Kidney tubule cell (primary cell): ENCODE measurements around the gene ZIC1.
A peak's percentile ranks its signal among the peaks of the same experiment; 100 is the strongest.

Source experiments
- DNase-seq: peaks from one replicate; pipeline ENCODE4 v3.0.0-alpha.2; 2018; ENCODE audit warnings: low spot score

ZIC1 gene

DNA sequence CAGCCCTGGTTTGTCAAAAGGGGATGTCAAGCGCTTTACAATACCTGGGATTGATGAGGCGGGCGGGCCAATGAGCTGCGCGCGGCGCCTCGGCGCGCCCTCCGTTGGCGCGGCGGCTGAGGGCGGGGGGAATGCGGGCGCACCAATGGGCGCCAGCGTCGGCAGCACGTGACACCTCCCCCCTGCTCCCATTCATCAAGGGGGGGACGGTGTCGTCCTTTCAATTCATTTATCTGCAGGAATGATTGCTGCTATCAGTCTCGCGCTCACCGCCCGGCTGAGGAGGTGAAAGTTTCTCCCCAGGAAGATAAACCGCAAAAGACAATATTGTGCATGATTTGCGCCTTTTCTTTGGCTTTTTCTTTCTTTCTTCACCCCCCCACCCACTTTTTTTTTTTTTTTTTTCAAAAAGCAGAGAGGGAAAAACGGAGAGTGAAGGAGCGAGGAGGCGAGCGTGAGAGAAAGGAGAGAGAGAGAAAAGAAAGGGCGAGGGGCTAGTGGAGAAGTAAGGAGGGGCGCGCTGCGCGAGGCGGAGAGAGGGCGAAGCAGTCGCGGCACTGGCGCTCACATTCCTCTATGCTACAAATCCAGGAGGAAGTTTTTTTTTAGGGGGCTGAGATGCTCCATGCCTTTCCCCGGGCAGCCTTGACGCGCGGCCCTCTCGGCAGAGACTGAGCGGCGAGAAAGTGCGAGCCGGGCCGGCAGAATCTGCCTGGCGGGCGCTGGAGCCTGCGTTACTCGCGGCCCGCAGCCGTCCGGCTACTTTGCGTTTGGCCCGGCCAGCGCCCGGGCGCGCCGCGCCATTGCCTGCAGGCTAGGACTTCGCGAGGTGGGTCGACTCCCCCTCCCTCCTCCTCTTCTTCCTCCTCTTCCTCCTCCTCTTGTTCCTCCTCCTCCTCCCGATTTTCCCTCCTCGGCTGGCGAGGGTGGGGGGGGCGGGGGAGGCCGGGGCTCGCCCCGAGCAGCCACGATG is at the start of gene ZIC1:
TSS of gene ZIC1 (plus strand) at position 223 of the 973 bp plus-strand sequence. CDS start at position 971, 748 bp downstream.
- no peak for DNase-seq

DNA sequence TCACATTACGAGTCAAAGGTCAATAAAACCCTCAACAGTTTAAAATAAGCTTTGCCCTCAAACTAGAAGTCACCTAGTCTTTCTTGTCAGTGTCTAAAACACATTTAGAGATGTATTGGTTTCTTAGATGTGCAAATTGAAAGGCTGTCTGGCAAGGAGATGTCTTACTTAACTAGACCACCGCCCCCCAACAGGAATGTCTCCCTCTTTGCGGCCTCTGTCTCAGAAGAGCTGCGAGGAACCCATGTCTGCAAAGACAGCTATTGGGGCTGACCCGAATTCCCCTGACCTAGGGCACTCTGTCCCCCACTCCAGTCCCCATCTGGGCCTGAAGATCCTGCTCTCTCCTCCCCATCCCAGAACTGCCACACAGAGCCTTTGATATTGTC is 49.1 kb upstream of the ZIC1 start:
- DNase-seq = no peak

DNA sequence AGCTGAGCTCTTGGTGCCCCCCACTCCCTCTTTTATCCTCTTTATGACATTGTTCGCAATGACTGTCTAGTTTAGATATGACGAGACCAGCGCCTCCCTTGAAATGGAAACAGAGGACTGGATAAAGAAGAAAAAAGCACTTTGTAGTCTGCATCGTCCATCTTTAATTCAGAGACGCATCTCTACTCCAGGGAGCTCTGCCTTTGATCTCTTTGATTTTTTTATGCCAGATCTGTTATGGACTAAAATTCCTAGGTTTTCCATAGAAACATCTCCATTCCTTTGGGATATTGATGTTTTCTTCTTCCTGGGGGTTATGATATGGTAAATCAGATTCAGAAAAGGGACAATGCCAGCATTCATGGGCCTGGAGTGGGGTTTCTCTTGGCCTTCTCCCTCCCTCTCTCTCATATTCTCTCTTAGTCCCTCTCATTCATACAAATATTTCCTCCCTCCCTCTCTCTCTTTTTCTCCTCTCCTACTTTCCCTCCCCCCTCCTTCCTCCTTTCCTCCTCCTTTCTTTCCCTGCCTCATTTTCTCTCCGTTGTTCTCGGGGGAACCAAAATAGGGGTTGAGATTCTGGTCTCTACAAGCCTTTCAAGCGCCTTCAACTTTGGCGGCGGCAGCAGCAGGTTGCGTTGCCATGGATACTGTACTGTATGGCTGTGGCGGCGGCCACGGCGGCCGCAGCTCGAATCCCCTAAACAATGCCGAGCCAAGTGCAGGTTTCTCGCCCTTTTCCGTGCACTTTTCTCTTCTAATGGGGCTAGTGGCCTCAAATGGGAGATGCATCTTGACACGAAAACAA is 48.3 kb upstream of the ZIC1 start:
- DNase-seq = no peak

DNA sequence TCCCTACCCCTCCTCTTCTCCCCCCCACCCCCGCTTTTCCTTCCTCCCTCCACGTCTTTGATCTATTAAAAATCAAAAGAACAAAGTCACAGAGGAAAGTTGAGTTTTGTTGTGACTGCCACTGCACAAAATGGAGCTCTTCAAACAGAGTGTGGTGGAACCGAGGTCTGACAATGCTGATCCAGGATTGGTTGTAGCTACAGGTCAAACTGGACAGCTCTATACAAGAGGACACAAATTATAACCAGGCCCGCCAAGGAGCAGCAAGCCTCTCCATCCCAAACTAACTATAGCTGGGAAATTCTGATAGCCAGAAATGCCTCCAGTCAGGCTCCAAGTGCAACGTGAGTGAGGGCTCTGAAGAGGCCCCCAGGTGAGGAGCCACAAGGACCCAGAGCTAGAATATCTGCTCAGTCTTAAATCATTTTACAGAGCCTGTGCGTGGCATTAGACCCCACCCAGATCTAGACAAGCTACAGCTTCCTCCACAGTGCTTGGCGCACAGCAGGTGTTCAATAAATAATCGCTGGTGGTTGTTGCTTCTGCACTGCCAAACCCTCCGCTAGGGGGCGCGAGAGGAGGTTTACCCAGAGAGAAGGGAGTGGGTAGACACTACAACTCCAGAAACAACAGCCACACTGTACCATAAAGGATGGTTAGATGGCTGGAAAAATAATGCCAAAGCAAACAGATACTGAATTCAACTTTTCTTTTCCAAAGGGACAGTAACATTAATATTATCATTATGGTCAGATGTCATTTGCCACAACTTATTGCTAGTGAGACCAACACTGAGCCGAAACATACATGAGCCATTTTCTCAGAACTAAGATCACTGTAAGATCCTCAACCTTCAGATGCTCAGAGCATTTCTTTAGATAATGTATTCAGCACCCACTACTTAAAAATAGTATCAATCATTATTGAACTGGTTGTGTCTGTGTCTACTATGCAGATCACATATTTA is 47.4 kb upstream of the ZIC1 start:
- peak; percentile 30 for DNase-seq

DNA sequence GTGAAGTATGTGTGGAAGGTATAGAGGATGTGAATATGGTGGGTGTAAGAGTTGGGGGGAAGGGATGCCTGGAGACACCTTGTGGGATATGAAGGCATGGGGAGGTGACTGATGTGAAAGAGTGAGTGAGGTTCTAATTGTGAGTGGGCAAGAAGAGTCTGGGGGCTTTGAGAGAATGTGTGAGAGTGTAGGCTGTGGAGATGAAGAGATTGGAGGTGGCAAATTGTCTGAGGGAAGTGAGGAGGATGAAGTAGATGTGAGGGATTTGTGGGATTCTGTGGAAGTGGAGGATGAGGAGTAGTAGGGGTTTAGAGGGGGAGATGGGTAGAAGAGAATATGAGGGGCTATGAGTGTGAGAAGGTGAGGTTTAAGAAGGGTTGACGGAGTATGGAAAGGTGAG is 44.4 kb upstream of the ZIC1 start:
- no peak for DNase-seq

DNA sequence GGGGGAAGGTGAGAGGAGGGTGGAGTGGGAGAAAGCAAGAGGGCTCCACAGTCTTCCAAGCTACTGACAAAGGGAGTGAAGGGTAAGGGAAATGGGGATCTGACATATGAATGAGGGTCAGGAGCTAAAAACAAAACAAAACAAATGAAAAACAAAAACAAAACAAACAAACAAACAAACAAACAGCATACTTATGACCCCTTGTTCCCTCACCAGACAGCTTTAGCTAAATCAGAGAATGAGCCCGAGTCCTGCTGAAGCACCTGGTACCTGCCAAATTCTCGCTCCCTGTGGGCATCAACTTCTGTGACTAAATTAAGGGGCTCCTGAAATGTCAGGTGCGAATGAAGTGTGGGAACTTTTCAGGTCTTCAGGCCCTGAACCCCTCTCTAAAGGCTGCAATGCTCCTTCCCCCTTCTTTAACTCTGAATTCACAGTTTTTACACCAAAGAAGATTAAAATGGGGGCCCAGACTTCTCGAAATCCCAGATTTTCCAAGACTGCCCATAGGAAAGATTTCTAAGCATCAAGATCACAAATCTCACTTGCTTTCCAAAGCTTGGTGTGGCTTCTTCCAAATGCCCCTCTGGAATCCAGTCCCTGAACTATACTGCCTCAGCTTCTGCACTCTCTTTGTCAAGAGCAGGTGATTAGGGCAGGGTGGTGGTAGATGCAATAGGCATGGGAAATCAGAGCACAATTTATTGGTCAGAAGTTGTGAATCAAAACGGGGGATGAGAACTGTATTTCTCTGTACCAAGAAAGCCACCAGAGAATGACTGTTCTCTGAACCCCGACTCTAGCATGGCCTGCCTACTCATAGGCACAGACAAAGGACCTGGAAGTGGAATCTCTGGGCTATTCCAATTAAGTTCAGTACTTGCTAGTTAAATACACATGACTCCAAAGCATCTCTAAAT is 43.7 kb upstream of the ZIC1 start:
- no peak for DNase-seq

DNA sequence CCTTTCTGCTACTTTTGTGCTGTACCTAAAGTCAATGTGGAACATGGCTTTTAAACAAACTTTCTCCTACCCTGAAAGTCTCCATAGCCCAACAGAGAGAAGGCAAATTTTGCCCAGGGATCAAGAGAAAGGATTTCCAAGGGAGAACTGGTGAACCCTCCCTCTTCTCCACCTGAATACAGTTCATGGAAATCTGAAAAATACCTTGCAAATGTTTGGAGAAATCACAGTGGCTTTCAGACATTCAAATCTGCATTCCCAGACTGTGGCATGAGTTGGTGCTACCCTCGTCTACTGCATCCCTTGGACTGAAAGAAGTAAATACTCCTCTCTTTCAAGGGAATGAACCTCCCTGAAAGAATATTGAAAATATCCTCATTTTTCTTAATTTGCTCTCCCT is 41.5 kb upstream of the ZIC1 start:
- no peak for DNase-seq

DNA sequence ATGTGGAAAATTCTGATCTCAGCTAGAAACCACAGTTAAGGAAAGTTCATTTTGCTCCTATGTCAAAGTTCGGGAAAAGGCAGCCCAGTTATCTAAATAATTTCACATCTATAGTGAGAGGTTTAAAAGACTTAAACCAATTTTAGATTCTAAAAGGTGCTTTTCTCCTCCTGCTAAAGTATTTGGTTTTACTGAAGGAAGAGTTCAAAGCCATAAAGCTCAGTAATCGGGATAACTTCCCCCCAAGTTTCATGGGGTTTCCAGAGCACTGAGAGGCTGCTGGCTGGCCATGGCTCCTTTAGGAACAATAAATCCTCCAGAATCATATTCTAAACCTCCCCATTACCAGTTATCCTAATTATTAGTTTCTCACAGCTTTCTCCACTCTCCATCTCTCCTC is 41.0 kb upstream of the ZIC1 start:
- DNase-seq = no peak

DNA sequence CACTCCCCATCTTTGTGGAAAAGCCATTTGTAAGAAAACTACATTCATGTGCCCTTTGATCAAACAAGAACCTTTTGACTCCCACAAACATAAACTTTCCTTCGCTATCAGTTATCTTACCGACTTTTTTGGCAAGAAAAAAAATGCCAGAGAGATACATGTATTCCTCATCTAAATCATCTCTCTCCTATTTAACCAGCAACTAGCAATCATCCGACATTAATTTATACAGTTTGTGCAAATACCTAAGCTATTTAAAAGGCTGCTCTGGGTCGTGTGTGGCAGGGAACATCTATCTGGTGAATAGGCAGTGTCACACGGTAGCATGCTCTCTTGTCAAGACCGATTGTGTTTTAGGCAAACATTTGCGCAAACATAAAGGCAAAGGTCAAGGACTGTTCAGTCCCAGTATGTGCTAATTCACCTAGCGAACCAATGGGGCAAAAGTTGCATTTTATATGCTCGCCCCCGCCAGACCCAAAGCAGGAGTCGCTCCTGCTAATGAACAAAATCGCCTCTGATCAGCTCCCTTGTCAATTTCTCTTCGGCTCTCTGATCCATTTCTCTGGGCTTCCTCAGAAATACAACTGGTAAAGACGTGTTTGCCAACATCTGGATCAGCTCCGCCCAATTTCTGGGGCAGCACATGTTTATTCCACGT is 40.5 kb upstream of the ZIC1 start:
- no peak for DNase-seq

DNA sequence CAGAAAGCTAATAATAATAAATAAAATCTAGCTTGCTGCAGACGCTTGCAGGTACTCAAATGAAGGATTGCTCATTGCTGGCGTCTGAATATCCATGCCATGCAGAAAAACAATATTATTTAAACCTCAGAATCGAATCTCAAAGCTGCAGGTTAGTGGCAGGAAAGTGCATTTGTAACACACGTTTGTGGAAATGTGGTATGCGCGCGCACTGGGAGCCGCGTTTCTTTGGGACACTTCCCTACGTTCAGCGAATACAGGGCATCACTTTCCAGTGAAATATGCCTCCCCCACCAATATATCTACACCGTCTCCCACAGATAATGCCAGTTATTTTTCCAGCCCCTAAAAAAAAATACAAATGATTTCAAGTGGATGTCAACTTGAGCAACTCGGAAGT is 39.9 kb upstream of the ZIC1 start:
- DNase-seq = no peak

DNA sequence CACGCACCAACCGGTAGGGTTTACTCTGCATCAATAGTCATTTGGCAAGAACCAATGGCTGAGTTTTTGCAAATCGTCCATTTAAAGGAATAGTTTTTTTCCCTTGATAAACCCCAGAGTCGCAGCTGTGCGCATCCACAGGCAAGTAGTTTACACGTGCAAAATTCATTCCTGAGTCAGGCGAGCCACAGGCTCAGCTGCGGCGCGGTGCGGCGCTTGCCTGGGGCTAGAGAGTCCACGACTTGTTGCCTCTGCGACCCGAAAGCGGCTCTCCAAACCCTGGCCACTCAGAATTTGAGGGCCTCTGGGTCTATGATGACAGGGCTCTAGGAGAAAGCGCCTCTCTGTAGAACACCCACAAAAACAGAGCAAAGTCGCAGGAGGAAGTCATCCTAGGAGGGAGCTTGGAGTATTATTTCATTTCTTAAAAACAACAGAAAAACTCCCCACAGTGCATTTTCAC is 39.5 kb upstream of the ZIC1 start:
- no peak for DNase-seq

DNA sequence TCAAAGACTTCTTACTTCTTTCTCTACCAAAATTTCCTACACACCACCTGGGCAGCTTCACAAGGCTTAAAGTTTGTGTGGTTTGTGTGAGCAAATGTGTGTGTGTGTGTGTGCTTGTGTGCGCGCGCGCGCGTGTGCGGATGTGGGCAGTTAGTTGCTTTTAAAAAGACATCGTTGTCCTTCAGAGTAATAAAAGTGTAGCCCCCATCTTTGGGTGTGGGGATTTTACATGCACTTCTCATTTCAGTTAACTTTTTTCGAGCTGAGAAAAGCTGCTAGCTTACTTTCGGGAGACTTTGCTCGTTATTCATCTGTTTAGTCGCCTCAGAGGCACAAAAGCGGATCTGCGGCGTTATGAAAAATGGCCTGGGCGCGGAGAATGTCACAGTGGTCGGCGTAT is 38.8 kb upstream of the ZIC1 start:
- no peak for DNase-seq

DNA sequence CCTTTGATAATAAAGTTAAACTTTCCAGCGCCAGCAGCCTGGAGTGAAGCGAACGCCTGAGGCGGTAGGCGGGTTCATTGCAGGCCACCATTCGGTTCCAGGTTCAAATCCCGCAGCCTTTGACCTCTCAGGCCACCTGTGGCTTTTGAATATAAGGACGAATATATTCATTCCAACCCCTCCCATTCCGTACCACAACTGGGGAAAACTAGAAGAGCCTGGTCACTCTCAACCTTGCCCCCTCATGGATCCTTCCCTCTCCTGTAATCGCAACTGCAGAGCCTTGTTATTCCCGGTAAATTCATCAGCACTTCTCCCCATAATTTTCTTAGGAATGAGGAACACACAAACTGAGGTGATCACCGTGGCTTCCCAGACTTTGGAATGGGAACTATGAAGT is 38.0 kb upstream of the ZIC1 start:
- no peak for DNase-seq

DNA sequence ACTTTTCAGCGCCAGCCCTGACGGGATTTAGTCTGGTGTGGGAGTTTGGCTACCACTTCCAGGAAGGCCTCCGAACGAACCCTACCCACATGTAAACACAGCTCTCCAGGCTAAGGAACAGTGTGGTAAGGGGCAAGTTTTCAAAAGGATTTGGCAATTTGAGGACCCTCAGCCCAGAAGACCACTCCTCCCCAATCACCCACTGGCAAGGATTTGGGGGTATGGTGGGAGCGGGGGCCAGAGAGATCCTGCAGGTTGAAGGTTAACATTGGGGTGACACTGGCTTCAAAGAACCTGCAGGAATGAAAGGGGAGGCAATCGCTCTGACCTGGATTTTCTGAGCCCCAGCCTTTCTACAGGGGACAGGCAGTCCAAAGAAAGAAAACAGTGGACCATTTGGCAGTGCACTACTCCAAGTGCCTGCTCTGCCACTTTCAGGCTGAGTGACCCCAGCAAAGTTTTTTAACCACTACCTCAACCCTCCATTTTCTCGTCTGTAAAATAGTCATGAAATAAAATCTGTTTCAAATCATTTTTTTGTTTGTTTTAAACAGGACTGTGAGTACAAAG is 37.3 kb upstream of the ZIC1 start:
- DNase-seq = no peak

DNA sequence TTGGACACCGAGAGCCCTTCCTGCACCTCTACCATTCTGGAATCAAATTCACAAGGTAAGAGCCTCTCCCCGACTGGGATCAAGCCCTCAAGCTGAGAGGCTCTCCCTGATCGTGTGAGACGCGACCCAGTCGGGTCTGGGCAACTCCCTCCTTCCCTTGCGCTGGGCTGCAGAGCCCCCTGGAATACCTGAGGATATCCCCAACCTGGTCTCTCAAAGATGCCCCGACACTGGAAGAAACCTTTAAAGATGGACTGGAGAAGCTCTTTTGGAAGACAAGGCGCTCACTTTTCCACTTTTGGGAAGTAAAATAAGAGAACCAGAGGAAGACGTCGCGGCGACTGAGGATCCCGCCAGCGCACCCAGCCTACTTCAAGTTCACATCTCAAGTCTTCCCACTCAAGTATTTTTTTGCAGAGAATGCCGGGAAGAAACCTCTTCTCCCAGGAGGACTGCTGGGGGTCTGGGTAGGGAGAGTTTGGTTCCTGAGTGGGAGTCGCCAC is 36.6 kb upstream of the ZIC1 start:
- no peak for DNase-seq

DNA sequence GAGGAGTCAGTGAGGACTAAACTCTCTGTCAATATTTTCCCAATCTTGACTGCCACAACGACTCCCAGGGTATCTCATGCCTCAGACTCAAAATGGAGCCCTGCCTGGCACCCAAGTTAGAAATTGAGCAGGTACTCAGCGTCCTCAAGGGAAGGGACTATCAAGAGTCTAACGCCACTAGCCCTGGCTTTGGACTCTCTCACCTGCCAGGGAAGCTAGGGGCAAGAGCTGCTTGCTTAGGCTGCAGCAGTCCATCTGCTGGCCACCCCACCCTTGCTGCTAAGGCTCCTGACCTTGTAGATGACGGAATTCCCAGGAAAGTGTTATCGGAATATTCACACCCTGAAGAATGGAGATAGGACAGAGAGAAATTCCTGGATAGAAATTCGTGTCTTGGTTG is 35.9 kb upstream of the ZIC1 start:
- DNase-seq = no peak

DNA sequence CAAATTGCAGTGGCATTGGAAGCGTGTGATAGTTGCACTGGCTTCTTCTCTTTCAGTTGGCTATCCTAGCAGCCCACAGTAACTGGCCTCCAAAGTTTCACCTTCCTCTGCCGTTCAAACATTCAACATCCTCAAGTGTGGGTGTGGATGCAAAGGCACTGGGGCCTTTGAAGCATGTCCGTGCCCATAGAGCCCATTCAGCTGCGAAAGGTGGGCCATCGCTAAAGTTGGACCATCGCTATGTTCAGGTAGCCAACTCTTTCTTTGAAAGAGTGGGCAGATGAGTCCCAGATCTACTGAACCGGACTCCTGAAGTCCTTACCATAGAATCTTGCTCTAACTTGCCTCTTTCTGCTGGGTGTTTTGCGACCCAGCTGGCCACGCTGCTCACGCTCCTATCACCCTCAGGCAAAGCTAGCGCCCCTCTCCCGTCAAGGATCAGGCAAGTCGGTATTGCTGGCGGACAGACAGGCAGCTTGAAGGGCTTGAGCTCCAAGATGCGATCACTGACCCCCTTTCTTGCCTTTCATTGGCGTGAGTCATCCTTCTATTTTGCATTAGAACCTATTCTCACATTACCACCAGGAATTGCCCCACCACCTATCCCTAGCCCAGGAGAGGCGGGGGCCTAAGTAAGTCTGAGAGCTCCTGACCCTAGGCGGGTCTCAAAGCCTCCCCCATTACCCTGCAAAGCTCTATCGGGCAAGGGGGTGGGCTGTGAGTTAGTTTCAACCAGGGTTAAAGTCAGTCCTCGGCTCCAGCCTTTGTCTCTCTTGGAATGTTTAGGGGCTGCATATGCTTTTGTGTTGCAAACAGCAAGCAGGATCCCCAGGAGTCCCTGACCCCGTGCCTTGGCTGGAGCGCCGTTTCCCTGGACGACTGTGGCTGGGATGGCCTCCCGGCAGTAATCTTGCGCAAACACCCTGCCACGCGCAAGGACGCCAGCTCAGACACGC is 31.5 kb upstream of the ZIC1 start:
- no peak for DNase-seq

DNA sequence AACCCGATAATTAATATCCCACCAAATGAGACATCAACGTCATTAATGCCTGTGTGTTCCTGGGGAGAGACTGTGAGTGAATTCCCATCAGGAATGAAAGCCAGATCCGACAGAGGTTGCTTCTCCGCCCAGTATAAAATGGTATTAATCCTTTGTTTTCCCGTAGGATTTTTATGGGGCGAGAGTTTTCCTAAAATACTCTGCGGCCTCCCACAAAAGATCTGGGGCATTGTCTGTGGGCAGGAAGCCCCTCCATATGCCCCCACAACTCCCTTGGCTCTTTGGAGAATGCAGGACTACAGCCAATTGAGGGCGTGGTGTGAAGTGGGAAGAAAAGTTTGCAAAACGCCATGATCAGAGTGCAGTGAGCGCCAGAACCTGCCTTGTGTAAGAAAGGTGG is 29.5 kb upstream of the ZIC1 start:
- no peak for DNase-seq
